ENCODE results near the gene MRGPRX1.
"Not testable (repeated sequence)": the region's sequence is repeated elsewhere in the genome, so short reads cannot be mapped to it uniquely, and the experiment has no call there.

Gene MRGPRX1

DNA sequence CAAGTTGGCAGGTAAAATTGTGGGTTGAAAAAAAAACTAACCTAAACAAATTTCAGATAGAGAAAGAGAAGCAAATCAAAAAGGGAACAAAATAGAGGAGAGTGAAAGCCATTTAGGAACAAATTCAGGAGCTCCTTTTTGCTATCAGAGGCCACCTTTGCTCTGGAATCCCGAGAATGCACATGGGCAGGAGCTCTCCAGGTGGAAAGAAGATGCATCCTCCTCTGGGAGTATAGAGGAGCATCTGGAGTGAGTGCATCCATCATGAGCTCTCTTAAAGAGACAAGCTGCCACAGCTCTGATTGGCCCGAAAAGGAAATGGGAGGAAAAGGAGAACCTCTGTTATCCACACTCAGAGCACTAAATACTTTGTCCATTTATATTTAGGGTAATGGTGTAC lies 26.3 kb downstream of the MRGPRX1 start:
- no peak for DNase-seq (ENCODE audit: low spot score in 2 of 2)
- H3K27ac Mint-ChIP-seq: no peak overlapping the region
- no peak for ATAC-seq (ENCODE audit: low read depth)
- H3K36me3 Mint-ChIP-seq: no peaks in the 10 kb centered on the region
- H3K4me3 Mint-ChIP-seq: no peak overlapping the region
- H3K27me3 Mint-ChIP-seq: peaks cover 2% of the 10 kb centered on the region
- H3K4me1 Mint-ChIP-seq: no peaks in the 10 kb centered on the region
- no peaks in the 10 kb centered on the region for H3K9me3 Mint-ChIP-seq

DNA sequence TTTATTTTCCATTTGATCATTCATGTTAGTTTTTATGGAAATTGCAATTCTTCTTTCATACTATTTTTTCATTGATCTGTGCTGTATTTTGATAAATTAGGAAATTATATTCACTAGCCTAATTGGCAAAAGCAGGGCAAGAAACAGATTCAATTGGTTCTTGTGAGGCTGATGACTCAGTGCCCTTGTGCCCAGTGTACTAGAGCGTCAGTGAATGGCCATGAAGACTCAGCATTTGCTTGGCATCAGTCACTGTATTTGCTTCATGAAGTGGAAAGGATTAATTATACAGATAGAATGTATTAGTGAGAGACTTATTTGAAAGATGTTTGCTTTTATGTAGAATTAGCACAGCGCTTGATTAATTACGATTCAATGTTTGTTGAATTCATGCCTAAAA lies 31.8 kb downstream of the MRGPRX1 start:
- H3K9me3 Mint-ChIP-seq: peaks cover 3% of the 10 kb centered on the region
- no peaks in the 10 kb centered on the region for H3K27me3 Mint-ChIP-seq
- no peak for DNase-seq (ENCODE audit: low spot score in 2 of 2)
- no peak overlapping the region for H3K4me3 Mint-ChIP-seq
- no peaks in the 10 kb centered on the region for H3K36me3 Mint-ChIP-seq
- ATAC-seq (ENCODE audit: low read depth): no peak
- H3K27ac Mint-ChIP-seq: no peak overlapping the region
- no peaks in the 10 kb centered on the region for H3K4me1 Mint-ChIP-seq

DNA sequence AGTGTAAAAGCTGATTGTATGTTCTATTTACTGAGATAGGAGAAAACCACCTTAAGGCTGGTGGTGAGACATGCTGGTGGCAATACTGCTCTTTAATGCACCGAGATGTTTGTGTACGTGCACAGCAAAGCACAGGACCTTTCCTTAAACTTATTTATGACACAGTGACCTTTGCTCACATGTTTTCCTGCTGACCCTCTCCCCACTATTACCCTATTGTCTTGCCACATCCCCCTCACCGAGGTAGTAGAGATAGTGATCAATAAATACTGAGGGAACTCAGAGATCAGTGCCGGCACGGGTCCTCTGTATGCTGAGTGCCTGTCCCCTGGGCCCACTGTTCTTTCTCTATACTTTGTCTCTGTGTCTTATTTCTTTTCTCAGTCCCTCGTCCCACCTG lies 38.6 kb downstream of the MRGPRX1 start:
- not testable (repeated sequence) for H3K4me1 Mint-ChIP-seq; DNase-seq (ENCODE audit: low spot score in 2 of 2); H3K27me3 Mint-ChIP-seq; H3K27ac Mint-ChIP-seq; ATAC-seq (ENCODE audit: low read depth); H3K4me3 Mint-ChIP-seq; H3K9me3 Mint-ChIP-seq; H3K36me3 Mint-ChIP-seq

DNA sequence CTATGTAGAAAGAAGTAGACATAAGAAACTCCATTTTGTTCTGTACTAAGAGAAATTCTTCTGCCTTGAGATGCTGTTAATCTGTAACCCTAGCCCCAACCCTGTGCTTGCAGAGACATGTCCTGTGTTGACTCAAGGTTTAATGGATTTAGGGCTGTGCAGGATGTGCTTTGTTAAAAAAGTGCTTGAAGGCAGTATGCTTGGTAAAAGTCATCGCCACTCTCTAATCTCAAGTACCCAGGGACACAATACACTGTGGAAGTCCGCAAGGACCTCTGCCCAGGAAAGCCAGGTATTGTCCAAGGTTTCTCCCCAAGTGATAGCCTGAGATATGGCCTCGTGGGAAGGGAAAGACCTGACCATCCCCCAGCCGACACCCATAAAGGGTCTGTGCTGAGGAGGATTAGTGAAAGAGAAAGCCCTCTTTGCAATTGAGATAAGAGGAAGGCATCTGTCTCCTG lies 39.0 kb downstream of the MRGPRX1 start:
- not testable (repeated sequence) for H3K4me1 Mint-ChIP-seq; H3K9me3 Mint-ChIP-seq; H3K36me3 Mint-ChIP-seq; H3K27ac Mint-ChIP-seq; DNase-seq (ENCODE audit: low spot score in 2 of 2); H3K27me3 Mint-ChIP-seq; H3K4me3 Mint-ChIP-seq; ATAC-seq (ENCODE audit: low read depth)

DNA sequence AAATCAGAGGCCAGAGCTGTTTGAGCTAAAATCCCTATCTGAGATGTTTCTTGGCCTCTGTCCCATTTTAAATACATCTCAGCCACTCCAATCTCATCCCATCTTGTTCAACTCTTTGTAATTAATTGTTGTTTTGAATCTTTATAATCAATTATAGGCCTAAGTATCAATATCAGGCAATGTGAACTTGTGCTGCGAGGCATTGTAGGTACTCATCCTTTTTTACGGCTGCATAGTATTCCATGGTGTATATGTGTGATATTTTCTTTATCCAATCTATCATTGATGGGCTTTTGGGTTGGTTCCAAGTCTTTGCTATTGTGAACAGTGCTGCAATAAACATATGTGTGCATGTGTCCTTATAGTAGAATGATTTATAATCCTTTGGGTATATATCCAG lies 47.5 kb downstream of the MRGPRX1 start:
- H3K4me1 Mint-ChIP-seq; H3K4me3 Mint-ChIP-seq; H3K27me3 Mint-ChIP-seq; DNase-seq (ENCODE audit: low spot score in 2 of 2); H3K9me3 Mint-ChIP-seq; ATAC-seq (ENCODE audit: low read depth); H3K36me3 Mint-ChIP-seq; H3K27ac Mint-ChIP-seq: not testable (repeated sequence)

DNA sequence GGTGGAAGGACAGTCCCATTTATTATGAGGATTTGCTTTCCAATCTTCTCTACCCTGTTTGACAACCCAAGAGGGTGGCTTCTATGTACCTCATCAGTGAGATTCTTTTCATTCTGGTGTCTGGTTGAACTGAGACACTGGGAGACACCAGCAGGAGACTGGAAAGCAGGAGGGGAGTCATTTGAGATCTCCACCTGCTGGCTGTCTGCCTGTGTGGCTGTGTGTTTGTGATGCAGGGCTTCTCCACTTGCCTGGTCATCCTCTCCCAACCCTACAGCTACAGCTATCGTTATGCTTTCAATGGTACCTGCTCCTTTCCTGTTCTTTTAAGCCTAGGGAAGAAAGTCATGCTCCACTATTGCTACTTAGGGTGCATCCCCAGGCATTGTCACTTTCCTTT lies 48.6 kb downstream of the MRGPRX1 start:
- Mint-ChIP-seq H3K27ac (no peak overlapping the region), H3K27me3 (peaks cover 4% of the 10 kb centered on the region), H3K9me3 (peaks cover 6% of the 10 kb centered on the region), H3K36me3 (no peaks in the 10 kb centered on the region), H3K4me3 (no peak overlapping the region), H3K4me1 (no peaks in the 10 kb centered on the region)
- ATAC-seq (ENCODE audit: low read depth) (no peak), DNase-seq (ENCODE audit: low spot score in 2 of 2) (no peak)
